Peyer's patch (tissue), 4 donors: ENCODE measurements around the gene SUPT3H.

ENCODE experiments used
- CTCF ChIP-seq, 6 experiments: fragments of 450-650 bp in 4 of 6; fragments of 200-600 bp in 2 of 6; sonication (generic) in 1 of 6; IDR thresholded peaks; one replicate each; pipeline ENCODE4 v1.5.1; 2017 to 2019; ENCODE audit warnings: antibody characterized with exemption in 6 of 6, mild to moderate bottlenecking in 3 of 6, moderate library complexity in 1 of 6
- POLR2A ChIP-seq, 2 donors: fragments of 450-650 bp; IDR thresholded peaks; one replicate each; pipeline ENCODE4 v1.5.1; 2017; ENCODE audit warnings: antibody characterized with exemption in 2 of 2, mild to moderate bottlenecking in 2 of 2, moderate library complexity in 2 of 2

GRCh38 chr6:45350186-45350710 is 27.5 kb downstream of the SUPT3H start:
- TF ChIP-seq CTCF (IDR thresholded peaks at IDR 0.05) (no peak), POLR2A (IDR thresholded peaks at IDR 0.05) (no peak)
